Caco-2 (cell line): Measurements from ENCODE around the gene TNNI2. TPM values are rescaled to one million over a fixed set of nuclear protein-coding genes. Genes with fewer than 3 reads are reported as not detected.
A peak's percentile ranks its signal among the peaks of the same experiment; 100 is the strongest.

Experiments used
- BruUV-seq: library from RNA; stranded (reverse); fragments of 400-500 nt; replicated peaks from 2 replicates; lab custom pipeline; 2021; lab: Mats Ljungman, UMichigan
- CTCF ChIA-PET: fragments of 300-600 bp; sonication (Branson Sonifier 250); formaldehyde crosslinking; loops from one replicate; lab custom pipeline; 2022; ENCODE audit warnings: antibody characterized with exemption; lab: Charles Lee
- POLR2A ChIA-PET: fragments of 300-600 bp; sonication (Branson Sonifier 250); formaldehyde crosslinking; loops from one replicate; lab custom pipeline; 2022; ENCODE audit warnings: antibody characterized with exemption; lab: Charles Lee
- DNase-seq, 2 experiments: peaks; one replicate each; pipeline versions ENCODE4 v3.0.0 to v3.0.0-alpha.2; 2020 to 2022
- H3K27me3 ChIP-seq: replicated peaks from 2 replicates; pipeline ENCODE4 v1.6.0; 2011; ENCODE audit warnings: low read length; ENCODE audit not compliant: control insufficient read depth, insufficient read depth
- H3K36me3 ChIP-seq: 2 replicates; pipeline ENCODE4 v1.5.1; 2011; ENCODE audit warnings: low read length; ENCODE audit not compliant: control insufficient read depth, insufficient read depth
- H3K4me1 ChIP-seq: fragments of 250-450 bp; sonication (Bioruptor Pico); 2 replicates; pipeline ENCODE4 v1.5.1; 2020; ENCODE audit warnings: mild to moderate bottlenecking
- H3K4me3 ChIP-seq: 2 replicates; pipeline ENCODE4 v1.5.1; 2011; ENCODE audit warnings: low read depth, mild to moderate bottlenecking, control low read depth, low read length
- H3K9me3 ChIP-seq: fragments of 250-450 bp; sonication (Bioruptor Pico); 2 replicates; pipeline ENCODE4 v1.5.1; 2020; ENCODE audit warnings: mild to moderate bottlenecking, moderate library complexity
- H3K27ac Mint-ChIP-seq: one replicate; pipeline ENCODE4 v1.8.0; 2022; ENCODE audit warnings: mixed read lengths; ENCODE audit not compliant: unreplicated experiment
- H3K27me3 Mint-ChIP-seq: one replicate; pipeline ENCODE4 v1.8.0; 2022; ENCODE audit warnings: mixed read lengths; ENCODE audit not compliant: insufficient read depth, unreplicated experiment
- H3K36me3 Mint-ChIP-seq: one replicate; pipeline ENCODE4 v1.8.0; 2022; ENCODE audit warnings: mild to moderate bottlenecking, mixed read lengths; ENCODE audit not compliant: insufficient read depth, unreplicated experiment
- H3K4me1 Mint-ChIP-seq: one replicate; pipeline ENCODE4 v1.8.0; 2022; ENCODE audit warnings: low read depth, mixed read lengths; ENCODE audit not compliant: unreplicated experiment
- H3K4me3 Mint-ChIP-seq: one replicate; pipeline ENCODE4 v1.8.0; 2022; ENCODE audit warnings: mild to moderate bottlenecking, moderate library complexity, mixed read lengths; ENCODE audit not compliant: unreplicated experiment
- H3K9me3 Mint-ChIP-seq: one replicate; pipeline ENCODE4 v1.8.0; 2022; ENCODE audit warnings: mixed read lengths; ENCODE audit not compliant: unreplicated experiment
- CTCF ChIP-seq, 2 experiments: fragments of 200-600 bp in 1 of 2; IDR thresholded peaks; 1 replicate in 1 of 2; 2 replicates in 1 of 2; pipeline versions ENCODE4 v1.5.1 to v1.8.0; 2011 to 2022; ENCODE audit warnings: antibody characterized with exemption in 1 of 2, control low read depth in 1 of 2, inconsistent platforms in 1 of 2, low read depth in 1 of 2, low read length in 1 of 2, mild to moderate bottlenecking in 1 of 2, moderate library complexity in 1 of 2; ENCODE audit not compliant: insufficient read depth in 1 of 2, severe bottlenecking in 1 of 2, unreplicated experiment in 1 of 2
- intact Hi-C: fragments of 100-400 bp; cut with micrococcal nuclease; formaldehyde crosslinking; loops from one replicate; pipeline ENCODE4 v1.10.0; 2022; ENCODE audit not compliant: unreplicated experiment
- total RNA-seq: library from RNA; stranded (reverse); gene quantifications from 2 replicates; pipeline ENCODE4 v1.2.3, GENCODE V29; 2022

Gene TNNI2
- total RNA-seq, 1 experiment from 2014 or later = 8.6 TPM

- no peak overlapping the region for H3K27ac Mint-ChIP-seq
- BruUV-seq = no TSS peak
- no peak for DNase-seq
- H3K27me3 Mint-ChIP-seq = no peaks in the 10 kb centered on the region
- POLR2A ChIA-PET = no interaction called here
- H3K36me3 ChIP-seq = no peaks in the 10 kb centered on the region
- H3K9me3 ChIP-seq = no peaks in the 10 kb centered on the region
- H3K36me3 Mint-ChIP-seq = peaks cover 5% of the 10 kb centered on the region
- CTCF ChIA-PET = interaction anchor here (0.9 to 1.7 kb wide), 3 partner anchors 10 to 329 kb away, joined by 3 to 10 read pairs (median 4); no protein-coding TSS in a partner anchor
- H3K4me1 Mint-ChIP-seq = peaks cover 37% of the 10 kb centered on the region
- no peak overlapping the region for H3K4me3 Mint-ChIP-seq
- no peak overlapping the region for H3K4me3 ChIP-seq
- H3K9me3 Mint-ChIP-seq = peaks cover 16% of the 10 kb centered on the region
- no peaks in the 10 kb centered on the region for H3K27me3 ChIP-seq
- intact Hi-C loops = no loop called here
- no peak for TF ChIP-seq CTCF (IDR thresholded peaks at IDR 0.05; ENCODE audit: insufficient read depth in 1 of 2, low read depth in 1 of 2, low read length in 1 of 2, severe bottlenecking in 1 of 2, unreplicated experiment in 1 of 2)
- H3K4me1 ChIP-seq = peaks cover 49% of the 10 kb centered on the region
Measured at GRCh38 chr11:1822648-1823375, 16.0 kb upstream of the TNNI2 start.

GRCh38 chr11:1823376-1824220, 15.2 kb upstream of the TNNI2 start:
- peaks cover 42% of the 10 kb centered on the region for H3K4me1 Mint-ChIP-seq
- peaks cover 51% of the 10 kb centered on the region for H3K4me1 ChIP-seq
- H3K27me3 Mint-ChIP-seq = no peaks in the 10 kb centered on the region
- no peak for TF ChIP-seq CTCF (IDR thresholded peaks at IDR 0.05; ENCODE audit: insufficient read depth in 1 of 2, low read depth in 1 of 2, low read length in 1 of 2, severe bottlenecking in 1 of 2, unreplicated experiment in 1 of 2)
- no peaks in the 10 kb centered on the region for H3K27me3 ChIP-seq
- ChIA-PET POLR2A (no interaction called here), CTCF (interaction anchor here (1.6 to 2.2 kb wide), 4 partner anchors 10 to 213 kb away, joined by 3 to 55 read pairs (median 25); partner anchors contain the start of gene SYT8)
- H3K9me3 ChIP-seq = no peaks in the 10 kb centered on the region
- peaks cover 8% of the 10 kb centered on the region for H3K36me3 Mint-ChIP-seq
- H3K4me3 ChIP-seq = no peak overlapping the region
- H3K36me3 ChIP-seq = no peaks in the 10 kb centered on the region
- BruUV-seq = no TSS peak
- intact Hi-C loops = no loop called here
- peak overlapping the region; percentile 39 for H3K27ac Mint-ChIP-seq
- peak in 1 of 2 experiments; percentile 31 for DNase-seq
- H3K4me3 Mint-ChIP-seq = no peak overlapping the region
- H3K9me3 Mint-ChIP-seq = peaks cover 16% of the 10 kb centered on the region
